ENCODE results near the gene MRPS30.

The MRPS30 gene

DNA sequence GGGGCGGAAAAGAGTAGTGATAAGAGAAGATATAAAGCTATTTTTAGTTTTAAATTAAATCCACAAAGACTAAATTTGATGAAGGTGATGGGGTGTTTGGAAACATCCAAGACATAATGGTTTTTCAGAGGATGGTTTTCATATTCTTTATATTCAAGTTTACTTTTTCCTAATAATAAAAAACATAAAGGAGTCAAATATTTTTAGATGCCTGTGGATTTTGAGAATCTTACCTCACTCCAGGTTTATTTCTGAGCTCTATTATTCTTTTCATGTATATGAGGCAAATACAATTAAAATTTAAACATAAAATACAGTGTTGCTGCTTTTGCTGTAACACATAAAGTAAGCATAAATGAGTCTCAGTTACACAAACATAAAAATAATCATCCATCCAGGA lies 22.2 kb downstream of the MRPS30 start:
- Histone ChIP-seq H2AFZ (ENCODE audit: low read depth, low read length, severe bottlenecking) (no peak overlapping the region), H3F3A (ENCODE audit: insufficient read depth) (no peaks in the 10 kb centered on the region; the same call in 1 of the 2 replicates), H3K79me2 (ENCODE audit: insufficient read depth, low read length) (no peaks in the 10 kb centered on the region), H3K27me3 (ENCODE audit: low read length) (no peaks in the 10 kb centered on the region), H3K9me3 (ENCODE audit: insufficient read depth, low read length) (no peaks in the 10 kb centered on the region), H3K9me2 (replicated peaks; ENCODE audit: insufficient read depth, low read length) (no peaks in the 10 kb centered on the region), H3K27ac (ENCODE audit: low read depth, low read length) (no peak overlapping the region), H3K4me2 (ENCODE audit: low read depth, low read length, poor library complexity, severe bottlenecking) (no peak overlapping the region), H3K9ac (ENCODE audit: low read length) (no peak overlapping the region), H3K4me3 (ENCODE audit: insufficient read depth, low read length, poor library complexity, severe bottlenecking) (no peak overlapping the region), H3K36me3 (ENCODE audit: low read length) (no peaks in the 10 kb centered on the region; the same call in 1 of the 2 replicates), H4K20me1 (ENCODE audit: low read depth, low read length) (no peaks in the 10 kb centered on the region)
- TF ChIP-seq, protein P1, sequence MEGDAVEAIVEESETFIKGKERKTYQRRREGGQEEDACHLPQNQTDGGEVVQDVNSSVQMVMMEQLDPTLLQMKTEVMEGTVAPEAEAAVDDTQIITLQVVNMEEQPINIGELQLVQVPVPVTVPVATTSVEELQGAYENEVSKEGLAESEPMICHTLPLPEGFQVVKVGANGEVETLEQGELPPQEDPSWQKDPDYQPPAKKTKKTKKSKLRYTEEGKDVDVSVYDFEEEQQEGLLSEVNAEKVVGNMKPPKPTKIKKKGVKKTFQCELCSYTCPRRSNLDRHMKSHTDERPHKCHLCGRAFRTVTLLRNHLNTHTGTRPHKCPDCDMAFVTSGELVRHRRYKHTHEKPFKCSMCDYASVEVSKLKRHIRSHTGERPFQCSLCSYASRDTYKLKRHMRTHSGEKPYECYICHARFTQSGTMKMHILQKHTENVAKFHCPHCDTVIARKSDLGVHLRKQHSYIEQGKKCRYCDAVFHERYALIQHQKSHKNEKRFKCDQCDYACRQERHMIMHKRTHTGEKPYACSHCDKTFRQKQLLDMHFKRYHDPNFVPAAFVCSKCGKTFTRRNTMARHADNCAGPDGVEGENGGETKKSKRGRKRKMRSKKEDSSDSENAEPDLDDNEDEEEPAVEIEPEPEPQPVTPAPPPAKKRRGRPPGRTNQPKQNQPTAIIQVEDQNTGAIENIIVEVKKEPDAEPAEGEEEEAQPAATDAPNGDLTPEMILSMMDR (IDR thresholded peaks at IDR 0.05; ENCODE audit: insufficient read depth, low read length, poor library complexity, severe bottlenecking): no peak

DNA sequence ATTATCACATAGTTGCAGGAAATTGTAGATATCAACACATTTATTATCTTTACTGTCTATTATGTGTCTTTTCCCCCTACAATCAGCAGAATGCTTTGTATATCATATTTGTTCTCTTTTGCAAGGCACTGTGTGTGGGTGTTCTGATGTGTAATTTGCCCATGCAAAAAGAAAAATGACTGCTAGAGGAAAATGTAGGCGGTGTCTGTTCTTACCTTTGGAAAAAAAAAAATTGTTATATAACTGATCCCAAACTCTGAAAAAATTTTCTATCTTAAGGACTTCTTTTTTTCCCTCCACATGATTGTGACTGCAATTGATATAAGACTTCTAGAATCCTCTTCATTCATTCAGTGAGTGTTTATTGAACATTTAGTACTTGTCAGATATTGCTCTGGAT lies 24.5 kb downstream of the MRPS30 start:
- no peaks in the 10 kb centered on the region for H3K36me3 ChIP-seq (ENCODE audit: low read length)

DNA sequence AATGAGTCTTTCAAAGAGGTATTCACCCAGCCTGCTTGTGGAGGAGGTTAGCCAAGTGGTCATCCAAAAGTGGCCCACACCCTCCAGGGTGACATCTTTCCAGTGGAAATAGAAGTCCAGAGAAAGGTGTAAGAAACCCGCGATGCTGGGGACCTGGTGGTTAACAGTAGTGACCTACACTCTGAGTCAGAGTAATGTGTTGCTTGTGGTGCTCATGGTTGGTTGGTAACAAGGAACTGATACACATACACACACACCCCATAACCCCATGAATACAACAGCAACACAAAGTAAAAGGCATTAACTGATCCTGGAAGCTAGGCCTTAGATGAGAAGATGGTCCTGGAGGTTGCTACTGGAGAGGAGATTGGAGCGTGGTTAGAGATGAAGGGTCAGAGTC lies 26.9 kb downstream of the MRPS30 start:
- peaks cover 8% of the 10 kb centered on the region; the same call in 1 of the 2 replicates for H3K9me3 ChIP-seq (ENCODE audit: insufficient read depth, low read length)
- H3K79me2 ChIP-seq (ENCODE audit: insufficient read depth, low read length): no peaks in the 10 kb centered on the region
- no peak overlapping the region for H2AFZ ChIP-seq (ENCODE audit: low read depth, low read length, severe bottlenecking)
- no peaks in the 10 kb centered on the region for H3K36me3 ChIP-seq (ENCODE audit: low read length)
- no peaks in the 10 kb centered on the region; the same call in 1 of the 2 replicates for H3F3A ChIP-seq (ENCODE audit: insufficient read depth)
- H3K4me3 ChIP-seq (ENCODE audit: insufficient read depth, low read length, poor library complexity, severe bottlenecking): no peak overlapping the region
- no peak overlapping the region for H3K27ac ChIP-seq (ENCODE audit: low read depth, low read length)
- no peaks in the 10 kb centered on the region for H3K27me3 ChIP-seq (ENCODE audit: low read length)
- no peaks in the 10 kb centered on the region for H3K9me2 ChIP-seq (replicated peaks; ENCODE audit: insufficient read depth, low read length)
- H3K4me2 ChIP-seq (ENCODE audit: low read depth, low read length, poor library complexity, severe bottlenecking): no peak overlapping the region
- H3K9ac ChIP-seq (ENCODE audit: low read length): no peak overlapping the region
- no peaks in the 10 kb centered on the region for H4K20me1 ChIP-seq (ENCODE audit: low read depth, low read length)
- TF ChIP-seq EZH2phosphoT487 (conservative IDR thresholded peaks at IDR 0.05; ENCODE audit: low read length): no peak
- TF ChIP-seq, protein P1 (IDR thresholded peaks at IDR 0.05; ENCODE audit: insufficient read depth, low read length, poor library complexity, severe bottlenecking): no peak

More for the DNA sequence above, 24.5 kb downstream of the MRPS30 start:
- Histone ChIP-seq H3K79me2 (ENCODE audit: insufficient read depth, low read length) (no peaks in the 10 kb centered on the region), H3K9me2 (replicated peaks; ENCODE audit: insufficient read depth, low read length) (no peaks in the 10 kb centered on the region), H3F3A (ENCODE audit: insufficient read depth) (no peaks in the 10 kb centered on the region; the same call in 1 of the 2 replicates), H2AFZ (ENCODE audit: low read depth, low read length, severe bottlenecking) (no peak overlapping the region), H4K20me1 (ENCODE audit: low read depth, low read length) (no peaks in the 10 kb centered on the region), H3K4me3 (ENCODE audit: insufficient read depth, low read length, poor library complexity, severe bottlenecking) (no peak overlapping the region), H3K9ac (ENCODE audit: low read length) (no peak overlapping the region), H3K4me2 (ENCODE audit: low read depth, low read length, poor library complexity, severe bottlenecking) (no peak overlapping the region), H3K9me3 (ENCODE audit: insufficient read depth, low read length) (no peaks in the 10 kb centered on the region), H3K27me3 (ENCODE audit: low read length) (no peaks in the 10 kb centered on the region), H3K27ac (ENCODE audit: low read depth, low read length) (no peak overlapping the region)
- TF ChIP-seq EZH2phosphoT487 (conservative IDR thresholded peaks at IDR 0.05; ENCODE audit: low read length): no peak
- TF ChIP-seq, protein P1 (IDR thresholded peaks at IDR 0.05; ENCODE audit: insufficient read depth, low read length, poor library complexity, severe bottlenecking): no peak

Data from SU-DHL-6 (cell line).